NCI-H510A treated with DMSO at 0.1 percent for 48 hours (cell line): Measurements from ENCODE around the gene DCLK2.

Experiments used
- DNase-seq: peaks from one replicate; lab custom pipeline; 2025; lab: John Stamatoyannopoulos, UW

The DCLK2 gene

DNA sequence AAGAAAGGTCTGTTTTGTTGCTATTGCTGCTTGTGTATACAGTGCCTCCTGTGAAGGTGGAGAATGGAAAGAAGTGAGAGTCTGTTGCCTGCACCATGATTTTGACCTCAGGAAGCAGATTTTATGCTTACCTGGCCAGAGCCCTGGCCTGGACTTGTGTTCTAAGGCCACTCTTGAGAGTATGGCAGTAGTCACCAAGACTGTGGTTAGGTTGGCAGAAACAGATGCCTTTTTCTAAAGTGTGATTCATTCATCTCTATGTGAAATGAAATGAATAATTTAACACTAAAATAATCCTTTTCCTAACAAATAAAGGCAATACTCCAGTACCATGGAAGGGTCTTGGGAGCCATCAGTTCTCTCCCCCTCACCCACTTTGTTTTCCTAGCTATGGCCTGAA lies 161.8 kb downstream of the DCLK2 start:
- DNase-seq, result no peak

DNA sequence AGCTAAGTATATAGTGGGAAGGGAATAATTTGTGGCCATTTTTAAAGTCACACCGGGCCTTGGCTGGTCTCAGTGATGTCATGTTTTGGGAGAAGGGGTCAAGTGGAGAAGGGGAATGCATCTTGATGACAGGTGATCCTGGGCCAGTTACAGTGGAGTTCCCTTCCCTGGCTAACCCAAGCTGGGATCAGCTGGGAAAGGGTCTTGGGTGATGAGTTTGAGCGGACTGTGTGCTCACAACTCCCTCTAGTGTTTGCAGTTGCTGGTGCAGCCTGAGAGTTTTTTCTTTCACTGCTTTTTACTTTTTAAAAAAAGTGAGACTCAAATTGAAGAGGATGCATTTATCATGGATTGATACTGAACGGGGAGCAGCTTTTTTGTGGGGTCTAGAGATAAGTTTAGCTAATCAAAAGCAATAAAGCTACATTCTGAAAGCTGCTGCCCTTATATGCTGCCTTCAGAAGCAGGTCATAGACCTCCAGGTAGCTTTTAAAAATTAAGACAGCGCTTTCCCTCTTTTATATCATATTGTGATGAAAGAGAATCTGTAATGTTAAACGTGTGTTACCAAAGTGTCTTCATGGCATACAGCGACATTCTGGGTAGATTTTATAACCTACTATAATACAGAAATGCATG lies 164.7 kb downstream of the DCLK2 start:
- peak; percentile 14 for DNase-seq

DNA sequence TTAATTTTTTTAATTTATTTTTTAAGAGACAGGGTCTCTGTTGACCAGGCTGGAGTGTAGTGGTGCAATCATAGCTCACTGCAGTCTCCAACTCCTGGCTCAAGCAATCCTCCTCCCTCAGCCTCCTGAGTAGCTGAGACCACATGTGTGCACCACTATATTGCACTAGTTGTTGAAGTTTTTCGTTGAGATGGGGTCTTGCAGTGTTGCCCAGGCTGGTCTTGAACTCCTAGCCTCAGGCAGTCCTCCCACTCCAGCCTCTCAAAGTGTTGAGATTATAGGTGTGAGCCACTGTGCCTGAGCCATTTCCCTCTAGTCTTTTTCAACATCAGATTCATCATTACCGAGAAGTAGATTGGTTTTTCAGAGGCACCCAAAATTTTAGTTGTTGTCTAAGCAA lies 165.7 kb downstream of the DCLK2 start:
- DNase-seq, result no peak

DNA sequence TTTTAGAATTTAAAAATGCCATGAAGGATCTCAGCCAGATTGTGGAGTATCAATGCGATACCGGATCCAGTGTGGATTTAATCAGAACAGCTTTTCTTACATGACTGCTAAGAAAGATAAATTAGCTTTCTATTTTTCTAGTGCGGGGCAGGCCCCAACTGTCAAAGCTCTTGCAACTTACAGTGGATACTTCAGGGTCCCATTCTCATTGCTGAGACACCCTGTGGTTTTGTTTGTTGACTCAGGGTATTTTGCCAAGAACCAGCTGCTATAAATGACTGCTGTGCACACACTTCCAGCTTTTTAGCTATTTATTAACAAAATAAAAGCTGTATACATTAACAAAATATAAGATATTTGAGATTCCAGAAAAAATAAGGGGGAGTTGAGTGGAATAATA lies 166.4 kb downstream of the DCLK2 start:
- DNase-seq, result peak; percentile 25

DNA sequence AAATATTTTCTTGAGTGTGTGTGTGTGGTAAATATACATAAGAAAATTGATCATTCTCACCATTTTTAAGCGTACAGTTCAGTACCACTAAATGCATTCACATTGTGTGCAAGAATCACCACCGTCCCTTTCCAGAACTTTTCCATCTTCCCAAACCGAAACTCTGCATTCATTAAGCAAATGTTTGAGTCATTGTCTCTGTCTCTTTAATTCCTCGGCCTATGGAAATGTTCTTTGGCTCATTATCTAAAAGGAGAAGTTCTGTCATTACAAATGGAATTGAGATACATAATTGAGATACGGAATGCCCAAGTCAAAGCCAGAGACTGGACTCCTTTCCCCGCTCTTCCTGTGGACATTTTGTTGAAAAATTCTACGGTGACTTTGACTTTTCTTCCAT lies 168.9 kb downstream of the DCLK2 start:
- DNase-seq, result no peak

DNA sequence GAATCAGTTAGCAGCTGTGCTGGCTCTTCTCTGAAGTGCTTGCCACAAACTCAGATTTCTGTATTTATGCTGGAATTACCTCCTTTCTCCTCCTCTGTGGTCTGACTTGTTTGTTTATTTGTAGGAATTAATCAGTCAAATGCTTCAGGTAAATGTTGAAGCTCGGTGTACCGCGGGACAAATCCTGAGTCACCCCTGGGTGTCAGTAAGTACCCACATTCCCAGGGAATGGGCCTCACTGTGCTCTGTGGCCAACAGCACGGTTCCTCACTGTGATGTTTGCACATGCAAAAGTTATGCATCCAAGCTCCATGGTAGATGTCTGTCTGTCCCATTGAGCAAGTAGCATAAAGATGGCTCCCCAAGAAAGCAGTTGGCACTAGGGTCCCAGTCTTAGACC lies 169.9 kb downstream of the DCLK2 start:
- DNase-seq, result no peak

DNA sequence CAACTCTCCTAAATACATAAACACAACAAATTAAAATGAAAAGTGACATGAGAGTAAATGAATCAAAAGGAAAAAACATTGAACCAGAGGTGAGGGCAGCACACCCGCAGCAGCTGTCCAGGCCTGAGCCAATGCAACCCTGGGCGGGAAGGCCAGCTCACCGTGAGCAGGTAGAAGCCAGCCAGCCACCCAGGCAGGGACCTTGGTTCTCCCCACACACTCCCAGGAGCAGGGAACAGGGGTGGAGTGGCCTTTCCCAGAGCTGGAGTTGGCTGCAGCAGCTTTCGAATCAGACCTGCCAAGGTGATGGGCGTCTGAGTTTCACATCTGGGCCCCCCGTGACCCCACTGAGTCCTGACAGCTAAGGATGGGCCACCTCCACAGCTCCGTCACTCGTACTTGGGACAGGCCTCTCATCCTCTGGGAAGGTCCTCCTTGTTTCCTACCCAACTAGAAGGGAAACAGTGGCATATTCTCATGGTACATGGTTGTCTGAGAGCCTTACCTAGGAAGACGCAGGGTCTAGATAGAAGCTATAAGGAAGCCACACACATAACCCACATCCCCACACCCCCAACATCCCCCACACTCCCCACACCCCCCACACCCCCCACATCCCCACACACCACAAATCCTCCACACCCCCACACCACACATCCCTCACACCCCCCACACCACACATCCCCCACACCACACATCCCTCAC lies 172.2 kb downstream of the DCLK2 start:
- no peak for DNase-seq

DNA sequence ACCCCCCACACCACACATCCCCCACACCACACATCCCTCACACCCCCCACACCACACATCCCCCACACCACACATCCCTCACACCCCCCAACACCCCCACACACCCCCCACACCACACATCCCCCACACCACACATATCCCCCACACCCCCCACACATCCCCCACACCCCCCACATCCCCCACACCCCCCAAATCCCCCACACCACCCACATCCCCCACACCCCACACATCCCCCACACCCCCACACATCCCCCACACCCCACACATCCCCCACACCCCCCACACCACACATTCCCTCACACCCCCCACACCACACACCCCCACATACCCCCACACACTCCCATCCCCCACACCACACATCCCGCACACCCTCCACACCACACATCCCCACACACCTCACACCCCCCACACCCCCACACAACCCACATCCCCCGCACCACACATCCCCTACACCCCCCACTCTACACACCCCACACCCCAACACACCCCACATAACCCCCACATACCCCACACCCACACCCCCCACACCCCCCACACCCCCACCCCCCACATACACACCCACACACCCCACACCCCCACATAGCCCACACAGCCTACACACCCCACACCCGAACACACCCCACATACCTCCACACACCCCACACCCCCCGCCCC lies 172.9 kb downstream of the DCLK2 start:
- DNase-seq, result no peak

DNA sequence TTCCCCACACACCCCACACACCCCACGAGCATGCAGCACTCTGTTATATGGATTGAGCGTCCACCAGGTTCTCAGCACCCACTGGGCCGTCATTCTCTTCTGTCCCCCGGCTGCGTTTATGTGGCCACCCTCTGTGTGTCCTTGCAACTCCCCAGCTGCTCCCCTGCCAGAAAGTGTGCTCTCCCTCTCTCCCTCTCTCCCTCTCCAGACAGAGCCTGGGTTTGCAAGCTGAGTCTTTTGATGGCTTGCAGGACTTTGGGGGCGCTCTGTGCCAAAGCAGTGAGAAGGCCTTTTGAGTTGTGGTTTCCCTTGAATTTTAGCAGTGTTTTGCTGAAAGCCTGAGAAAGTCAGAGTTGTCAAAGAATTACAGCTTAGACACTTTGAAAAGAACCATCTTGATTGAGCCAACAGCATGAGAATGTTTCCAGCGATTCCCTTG lies 173.5 kb downstream of the DCLK2 start:
- DNase-seq, result no peak

DNA sequence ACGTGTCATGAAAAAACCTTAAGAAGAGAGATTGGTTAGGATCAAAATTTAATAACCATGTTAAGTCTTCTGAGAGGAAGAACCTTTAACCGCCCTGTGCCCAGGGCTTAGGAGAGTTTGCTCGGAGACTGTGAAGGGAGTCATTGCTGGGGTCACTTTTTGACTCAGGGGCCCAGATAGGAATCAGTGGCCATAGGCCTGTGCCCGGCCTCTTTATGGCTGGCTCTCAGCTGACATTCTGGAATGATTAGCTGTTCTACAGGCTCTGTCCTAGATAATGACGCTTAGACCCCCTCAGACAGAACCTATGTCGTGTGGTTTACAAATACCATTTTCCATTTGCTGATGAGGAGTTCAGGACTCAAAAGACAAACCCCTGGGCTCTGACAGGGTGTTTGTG lies 174.1 kb downstream of the DCLK2 start:
- DNase-seq, result no peak

DNA sequence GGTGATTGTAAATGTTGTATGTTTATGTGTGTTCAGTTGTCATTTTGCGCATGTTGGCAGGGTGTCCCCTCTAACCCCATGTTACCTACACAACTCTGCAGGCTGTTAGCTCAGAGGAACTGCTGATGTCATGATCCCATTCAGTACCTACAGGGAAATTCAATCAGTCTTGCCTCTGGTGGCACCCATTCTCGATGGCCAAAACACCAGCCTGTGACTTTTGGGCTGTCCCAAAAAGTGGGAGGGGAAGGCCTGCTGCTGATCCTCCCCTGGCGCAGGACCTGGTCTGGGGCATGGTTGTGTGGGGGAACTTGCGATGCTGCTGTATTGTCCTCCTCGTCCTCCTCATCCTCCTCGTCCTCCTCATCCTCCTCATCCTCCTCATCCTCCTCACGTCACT lies 174.5 kb downstream of the DCLK2 start:
- no peak for DNase-seq

DNA sequence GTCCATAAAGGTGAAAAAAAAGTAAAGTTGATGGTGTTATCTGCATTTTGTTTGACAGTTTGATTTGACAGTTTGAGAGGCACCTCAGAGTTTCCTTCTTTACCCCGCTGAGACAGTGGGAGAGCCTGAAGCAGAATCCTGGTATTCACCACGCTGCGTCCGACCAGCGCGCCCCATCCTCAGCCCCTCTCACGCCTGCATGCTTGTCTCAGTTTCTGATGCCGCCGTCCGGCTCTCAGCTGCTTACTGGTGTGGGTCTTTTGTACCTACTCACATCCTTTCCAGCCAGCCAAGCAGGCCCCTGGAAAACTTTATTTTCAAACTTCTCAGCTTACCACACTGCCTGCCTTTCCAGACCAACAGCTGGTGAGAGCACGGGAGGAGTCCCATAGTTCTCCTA lies 175.2 kb downstream of the DCLK2 start:
- DNase-seq, result no peak

DNA sequence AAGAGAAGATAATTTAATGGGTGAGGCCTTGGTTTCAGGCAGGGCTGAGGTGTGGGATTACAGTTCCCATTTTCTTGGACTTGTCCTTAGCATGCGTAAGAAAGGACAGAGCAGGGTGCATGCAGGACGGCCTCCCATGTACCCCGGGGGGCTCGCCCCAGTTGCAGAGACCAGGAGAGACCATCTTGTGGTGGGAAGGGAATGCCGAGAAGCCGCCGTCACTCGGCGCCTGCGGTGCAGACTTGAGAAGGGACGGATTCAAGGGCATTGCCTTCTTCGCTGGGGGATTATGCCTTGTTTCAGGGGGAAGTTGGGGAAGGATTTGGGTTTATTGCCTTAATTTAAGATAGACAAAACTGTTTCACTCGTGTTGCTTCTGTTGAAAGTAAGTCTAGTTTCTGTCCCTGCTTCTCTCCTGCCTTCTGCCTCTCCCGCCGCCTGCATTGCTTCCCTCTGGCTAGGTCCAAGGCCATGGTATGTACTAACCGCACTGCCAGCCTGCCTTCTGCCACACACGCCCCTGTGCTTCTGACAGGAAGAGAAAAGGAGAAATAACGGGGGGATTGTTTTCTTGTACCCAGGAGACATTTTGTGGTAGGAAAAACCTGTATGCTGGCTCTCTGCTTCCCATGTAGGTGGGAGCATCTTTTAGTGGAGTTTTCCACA lies 175.9 kb downstream of the DCLK2 start:
- no peak for DNase-seq

DNA sequence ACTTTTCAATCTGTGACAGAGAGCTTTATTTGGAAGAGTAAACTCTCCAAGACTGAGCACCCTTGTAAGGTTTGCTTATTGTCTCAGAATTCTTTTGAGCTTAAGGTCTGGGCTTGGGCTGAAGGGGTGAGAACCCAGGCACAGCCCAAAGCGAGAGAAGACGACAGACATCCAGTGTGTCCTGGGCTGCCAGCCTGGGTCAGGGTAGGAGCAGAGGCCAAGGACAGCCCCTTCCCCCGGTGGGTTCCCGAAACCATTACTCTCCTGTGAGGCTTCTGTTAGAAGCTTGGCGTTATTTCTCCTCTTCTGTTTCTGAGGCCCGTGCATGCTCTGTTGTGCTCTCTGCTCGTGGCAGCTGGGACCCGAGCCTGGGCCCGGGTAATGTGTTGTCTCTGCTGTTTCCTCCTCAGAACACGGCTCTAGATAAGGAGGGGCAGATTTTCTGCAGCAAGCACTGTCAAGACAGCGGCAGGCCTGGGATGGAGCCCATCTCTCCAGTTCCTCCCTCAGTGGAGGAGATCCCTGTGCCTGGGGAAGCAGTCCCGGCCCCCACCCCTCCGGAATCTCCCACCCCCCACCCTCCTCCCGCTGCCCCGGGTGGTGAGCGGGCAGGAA lies 177.5 kb downstream of the DCLK2 start:
- DNase-seq, result no peak

DNA sequence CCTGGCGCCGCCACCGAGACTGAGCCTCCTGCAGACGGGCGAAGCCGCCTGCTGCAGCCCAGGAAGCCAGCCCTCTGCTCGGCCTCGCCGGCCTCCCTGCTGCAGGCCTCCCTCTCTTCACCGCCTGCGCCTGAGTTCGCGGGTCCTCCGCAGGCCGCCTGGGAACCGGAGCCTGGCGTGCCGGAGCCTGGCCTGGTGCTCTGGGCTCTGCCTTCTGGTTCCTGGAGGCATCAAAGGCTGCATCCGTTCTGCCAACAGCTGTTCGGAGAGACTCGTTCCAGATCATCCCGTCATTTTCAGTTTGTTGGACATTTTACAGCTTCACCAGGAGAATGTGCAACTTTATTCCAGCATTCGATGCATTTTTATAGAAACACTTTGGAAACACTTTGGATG lies 178.0 kb downstream of the DCLK2 start:
- DNase-seq, result no peak

DNA sequence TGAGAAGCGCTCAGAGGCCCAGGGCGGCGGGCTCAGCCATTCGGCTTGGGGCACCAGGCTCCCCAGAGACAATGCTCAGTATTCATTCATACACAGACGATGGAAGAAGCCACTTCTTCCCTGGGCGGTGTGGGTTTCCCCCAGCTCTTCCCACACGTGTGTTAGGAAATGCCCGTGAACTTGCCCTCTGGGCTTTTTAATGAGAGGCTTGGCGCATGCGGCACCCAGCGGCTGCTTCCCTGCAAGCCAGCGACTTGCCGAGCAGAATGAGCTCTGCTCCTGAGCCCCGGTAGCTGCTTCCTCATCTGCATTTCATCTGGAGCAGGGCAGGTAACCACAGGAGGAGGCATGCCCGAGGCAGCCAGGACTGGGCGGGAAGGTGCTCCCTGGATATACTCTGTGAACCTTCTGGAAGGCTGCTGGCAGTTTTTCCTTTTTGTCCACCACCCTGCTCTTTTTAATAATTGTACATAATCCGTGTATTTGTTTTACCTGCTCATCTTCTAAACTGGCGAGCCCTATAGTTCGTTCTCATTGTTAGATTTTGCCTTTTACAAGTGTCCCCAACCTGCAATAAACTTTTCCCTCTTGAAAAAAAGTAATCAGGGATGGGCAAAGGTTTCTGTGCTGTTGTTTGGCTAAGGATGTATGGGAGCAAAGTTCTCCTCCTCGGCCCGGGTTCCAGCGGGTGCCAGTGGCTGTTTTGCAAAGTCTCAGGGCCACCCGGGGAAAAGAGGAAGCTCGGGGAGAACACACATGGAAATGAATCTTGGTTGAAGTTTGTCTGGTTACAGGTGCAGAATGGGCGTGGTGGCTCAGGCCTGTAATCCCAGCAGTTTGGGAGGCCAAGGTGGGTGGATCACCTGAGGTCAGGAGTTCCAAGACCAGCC lies 178.8 kb downstream of the DCLK2 start:
- DNase-seq, result no peak

DNA sequence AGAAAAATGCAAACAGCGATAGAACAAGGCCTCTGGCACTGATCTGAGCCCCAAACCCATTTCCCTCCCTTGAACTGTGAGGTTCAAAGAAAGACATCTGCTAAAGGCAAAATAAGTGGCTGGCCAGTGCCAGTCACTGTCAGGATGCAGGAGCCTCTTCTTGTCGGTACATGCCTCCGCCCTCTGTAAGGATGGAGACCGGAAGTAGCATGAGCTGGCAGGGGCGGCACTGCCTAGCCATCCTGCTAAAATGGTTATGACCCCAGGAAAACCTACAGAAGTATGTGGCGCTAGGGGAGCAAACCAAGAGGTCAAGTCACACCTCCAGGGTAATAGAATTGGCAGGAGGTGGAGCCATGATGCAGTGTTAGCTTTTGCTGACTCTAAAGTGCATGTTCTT lies 180.3 kb downstream of the DCLK2 start:
- DNase-seq, result no peak

DNA sequence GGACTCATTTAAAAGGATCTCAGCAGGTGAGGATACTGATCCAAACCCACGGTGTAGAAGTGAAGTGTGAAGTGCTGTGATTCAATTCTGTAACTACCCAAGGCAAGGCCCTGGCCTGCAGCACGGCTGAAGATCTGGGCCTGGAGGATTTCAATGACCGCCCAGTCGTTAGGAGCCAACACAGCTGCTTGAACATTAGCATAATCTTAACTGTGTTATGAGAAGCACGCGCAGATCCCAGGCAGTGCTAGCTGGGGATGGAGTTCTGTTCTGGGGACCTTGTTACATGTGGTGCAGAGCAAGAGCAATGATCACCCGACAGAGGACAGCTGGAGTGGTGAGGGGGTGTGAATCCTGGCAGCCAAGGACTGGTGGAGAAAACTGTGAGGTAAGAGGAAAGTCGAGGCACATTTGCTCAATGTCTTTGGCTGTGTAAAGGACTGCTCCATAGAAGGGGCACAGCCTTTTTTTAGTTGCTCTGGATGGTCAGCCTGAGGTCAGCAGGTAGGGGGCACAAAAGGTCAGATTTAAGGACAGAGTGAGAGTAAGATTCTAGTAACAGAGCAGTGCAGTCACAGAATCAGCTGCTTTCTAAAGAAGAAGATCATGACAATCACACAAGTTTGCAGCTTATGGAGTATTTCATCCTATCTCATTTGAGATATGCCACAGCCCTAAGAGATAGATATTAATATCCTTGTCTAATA lies 181.8 kb downstream of the DCLK2 start:
- no peak for DNase-seq

DNA sequence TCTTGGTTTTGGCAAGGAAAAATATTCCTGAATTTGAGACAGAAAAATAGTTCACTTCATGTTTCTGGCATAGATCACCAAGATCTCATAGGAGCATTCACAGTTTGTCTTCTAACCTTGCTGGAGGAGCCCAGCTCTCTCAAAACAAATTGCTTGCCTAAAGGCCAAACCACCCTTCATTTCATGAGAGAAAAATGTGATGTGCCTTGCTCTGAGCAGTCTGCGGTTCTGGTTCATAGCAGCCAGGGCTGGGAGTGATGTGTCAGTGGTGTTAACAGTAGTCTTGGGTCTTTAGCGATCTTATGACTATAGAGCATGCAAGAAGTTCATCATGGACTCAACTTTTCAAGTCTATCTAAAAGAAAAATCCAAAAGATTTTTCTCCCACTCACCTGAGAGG lies 183.3 kb downstream of the DCLK2 start:
- no peak for DNase-seq

DNA sequence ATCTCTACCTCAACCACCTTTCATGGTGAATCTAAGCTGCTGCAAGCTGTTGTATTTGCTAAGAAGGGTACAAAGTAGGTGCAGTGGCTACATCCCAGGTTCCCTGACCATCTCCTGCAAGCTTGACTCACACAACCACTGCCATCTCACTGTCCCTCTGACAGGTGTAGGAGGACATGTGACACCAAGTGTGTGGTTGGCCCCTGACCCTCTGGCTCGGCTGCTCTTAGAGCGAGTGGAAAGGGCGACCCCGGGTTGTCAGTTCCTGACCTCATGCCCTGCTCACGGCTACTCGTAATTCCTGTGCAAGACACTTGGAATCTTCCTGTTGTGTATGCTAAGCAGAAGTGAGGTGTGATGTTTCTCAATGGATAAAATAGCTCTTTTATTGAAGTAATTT lies 184.4 kb downstream of the DCLK2 start:
- no peak for DNase-seq

DNA sequence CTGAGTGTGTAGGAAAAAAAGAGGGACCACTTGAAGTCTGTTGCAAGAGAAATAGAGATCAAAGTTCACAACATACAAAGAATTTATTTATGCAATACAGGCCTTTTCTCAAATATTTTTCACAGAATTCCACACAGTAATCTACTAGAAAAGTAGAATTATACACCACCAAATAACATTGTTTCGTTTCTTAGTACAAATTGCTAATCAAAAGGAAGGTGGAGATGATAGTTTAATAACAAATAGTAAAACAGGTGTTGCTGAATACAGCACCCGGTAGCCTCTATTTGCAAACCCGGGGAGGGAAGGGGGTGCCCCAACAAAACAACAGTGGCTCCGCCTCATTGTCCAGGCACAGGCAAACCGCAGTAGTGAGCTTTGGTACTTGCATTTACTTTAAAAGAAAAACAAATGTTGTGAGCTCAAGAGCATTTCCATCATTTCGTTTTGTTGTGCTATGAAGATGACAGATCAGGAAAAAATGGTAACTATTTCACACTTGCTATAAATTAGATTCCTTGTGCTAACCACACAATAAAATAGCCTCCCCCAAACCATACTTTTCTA lies 186.4 kb downstream of the DCLK2 start:
- DNase-seq, result no peak
